Measurements from ENCODE around the gene KLF14.

KLF14 gene

DNA sequence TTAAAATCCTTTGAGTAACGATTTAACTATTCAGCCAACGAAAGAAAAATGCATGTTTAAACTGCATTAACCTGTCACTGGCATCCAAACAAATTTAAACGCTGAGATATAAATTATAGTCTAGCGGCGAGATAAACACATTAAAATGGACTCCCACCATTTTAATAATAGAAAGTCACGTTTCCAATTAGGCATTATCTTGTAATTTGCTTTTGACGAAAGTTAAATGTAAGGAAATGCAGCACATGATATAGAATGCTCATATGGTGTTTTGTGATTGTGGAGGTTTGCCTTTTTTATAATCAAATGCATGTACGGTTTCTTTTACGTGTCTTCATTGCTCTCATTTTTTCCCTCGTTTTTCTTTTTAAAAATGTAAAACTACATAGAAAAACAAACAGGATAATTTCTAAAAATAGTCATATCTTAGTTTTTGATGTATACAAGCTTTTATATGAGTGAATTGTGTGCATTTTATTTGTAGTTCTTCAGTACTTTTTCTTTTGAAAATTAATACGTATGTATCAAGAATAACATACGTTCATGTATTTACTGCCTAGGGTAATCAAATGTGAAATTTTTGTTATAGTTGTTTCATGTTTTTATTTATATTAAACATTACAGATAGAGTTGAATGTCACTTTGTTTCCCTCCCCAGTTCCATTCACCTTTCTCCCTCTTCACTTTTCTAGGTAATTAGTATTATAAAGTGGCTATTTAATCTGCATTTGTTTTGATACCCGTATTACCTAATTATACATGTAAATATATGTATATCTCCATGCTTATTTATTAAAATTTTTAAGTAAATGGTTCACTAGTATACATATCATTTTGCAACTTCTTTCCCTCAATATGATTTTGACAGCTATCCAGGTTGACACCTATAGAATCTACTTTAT lies 1.1 kb upstream of the KLF14 start:
- peak overlapping the region; percentile 50 for H3K27ac Mint-ChIP-seq
- peaks cover 68% of the 10 kb centered on the region for H3K27me3 Mint-ChIP-seq
- DNase-seq = no peak
- peaks cover 5% of the 10 kb centered on the region for H3K36me3 Mint-ChIP-seq (ENCODE audit: low read depth)
- peaks cover 12% of the 10 kb centered on the region for H3K4me1 Mint-ChIP-seq (ENCODE audit: low read depth)
- H3K4me3 Mint-ChIP-seq = peak overlapping the region; percentile 79
- H3K9me3 Mint-ChIP-seq = peaks cover 5% of the 10 kb centered on the region

DNA sequence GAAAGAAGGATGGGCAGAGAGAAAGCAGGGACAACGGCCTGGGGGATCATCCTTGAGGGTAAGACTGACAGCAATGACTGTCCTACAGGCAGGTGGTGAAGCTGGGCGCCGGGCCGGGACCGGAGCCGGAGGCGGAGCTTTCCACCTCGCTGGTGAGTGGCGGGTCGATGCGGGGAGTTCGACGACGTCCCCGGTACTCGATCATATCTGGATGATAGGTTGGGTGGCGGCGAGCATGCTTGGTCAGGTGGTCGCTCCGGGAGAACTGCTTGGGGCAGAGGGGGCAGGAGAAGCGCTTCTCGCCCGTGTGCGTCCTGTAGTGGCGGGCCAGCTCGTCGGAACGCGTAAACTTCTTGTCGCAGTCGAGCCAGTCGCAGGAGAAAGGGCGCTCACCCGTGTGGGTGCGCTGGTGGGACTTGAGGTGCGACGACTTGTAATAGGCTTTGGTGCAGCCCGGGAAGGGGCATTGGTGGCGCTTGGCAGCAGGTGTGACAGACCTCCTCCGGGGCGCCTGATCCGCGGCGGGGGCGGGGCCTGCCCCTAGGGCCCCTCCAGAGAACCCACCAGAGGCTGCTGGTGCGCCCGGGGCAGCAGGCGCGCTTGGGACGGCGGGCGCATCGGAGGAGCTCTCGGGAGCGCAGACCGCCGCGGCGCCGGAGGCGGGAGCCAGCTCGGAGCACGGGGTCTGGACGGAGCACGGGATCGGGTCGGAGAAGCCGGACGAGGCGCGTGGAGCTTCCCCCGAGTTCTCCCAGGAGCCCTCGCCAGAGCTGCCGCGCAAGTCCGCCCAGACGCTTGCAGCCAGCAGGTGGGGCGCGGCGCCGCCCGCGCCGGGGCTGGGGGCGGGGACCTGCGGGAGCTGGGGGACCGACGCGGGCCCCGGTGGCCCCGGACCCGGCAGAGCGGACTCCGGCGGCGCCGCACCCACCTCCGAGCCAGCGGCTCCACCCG lies 752 bp downstream of the KLF14 start:
- peak; percentile 58 for DNase-seq
- H3K4me3 Mint-ChIP-seq = peak overlapping the region; percentile 61
- H3K27ac Mint-ChIP-seq = no peak overlapping the region
- H3K4me1 Mint-ChIP-seq (ENCODE audit: low read depth) = peaks cover 12% of the 10 kb centered on the region
- peaks cover 5% of the 10 kb centered on the region for H3K36me3 Mint-ChIP-seq (ENCODE audit: low read depth)
- H3K27me3 Mint-ChIP-seq = peaks cover 80% of the 10 kb centered on the region
- peaks cover 5% of the 10 kb centered on the region for H3K9me3 Mint-ChIP-seq

DNA sequence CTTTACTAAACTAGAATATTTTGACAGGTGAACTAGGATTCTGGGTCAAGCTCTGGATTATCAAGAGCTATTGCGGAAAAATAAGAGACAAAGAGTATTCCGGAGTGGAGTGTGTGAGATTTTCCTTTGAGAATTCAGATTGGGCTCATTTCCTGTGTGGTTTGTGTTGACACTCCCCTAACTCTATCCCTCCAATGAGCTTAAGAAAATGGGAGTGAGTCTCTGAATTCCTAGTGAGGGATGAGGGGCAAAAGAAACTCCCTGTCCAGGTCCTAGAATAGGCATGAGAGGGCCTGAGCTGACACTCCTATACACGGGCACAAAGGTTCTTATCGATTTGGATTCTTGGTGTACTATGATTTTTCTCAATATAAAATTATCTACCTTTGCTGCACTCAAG lies 10.2 kb downstream of the KLF14 start:
- peaks cover 36% of the 10 kb centered on the region for H3K27me3 Mint-ChIP-seq
- H3K4me1 Mint-ChIP-seq (ENCODE audit: low read depth) = no peaks in the 10 kb centered on the region
- H3K9me3 Mint-ChIP-seq = no peaks in the 10 kb centered on the region
- no peak overlapping the region for H3K4me3 Mint-ChIP-seq
- DNase-seq = no peak
- H3K36me3 Mint-ChIP-seq (ENCODE audit: low read depth) = no peaks in the 10 kb centered on the region
- no peak overlapping the region for H3K27ac Mint-ChIP-seq

DNA sequence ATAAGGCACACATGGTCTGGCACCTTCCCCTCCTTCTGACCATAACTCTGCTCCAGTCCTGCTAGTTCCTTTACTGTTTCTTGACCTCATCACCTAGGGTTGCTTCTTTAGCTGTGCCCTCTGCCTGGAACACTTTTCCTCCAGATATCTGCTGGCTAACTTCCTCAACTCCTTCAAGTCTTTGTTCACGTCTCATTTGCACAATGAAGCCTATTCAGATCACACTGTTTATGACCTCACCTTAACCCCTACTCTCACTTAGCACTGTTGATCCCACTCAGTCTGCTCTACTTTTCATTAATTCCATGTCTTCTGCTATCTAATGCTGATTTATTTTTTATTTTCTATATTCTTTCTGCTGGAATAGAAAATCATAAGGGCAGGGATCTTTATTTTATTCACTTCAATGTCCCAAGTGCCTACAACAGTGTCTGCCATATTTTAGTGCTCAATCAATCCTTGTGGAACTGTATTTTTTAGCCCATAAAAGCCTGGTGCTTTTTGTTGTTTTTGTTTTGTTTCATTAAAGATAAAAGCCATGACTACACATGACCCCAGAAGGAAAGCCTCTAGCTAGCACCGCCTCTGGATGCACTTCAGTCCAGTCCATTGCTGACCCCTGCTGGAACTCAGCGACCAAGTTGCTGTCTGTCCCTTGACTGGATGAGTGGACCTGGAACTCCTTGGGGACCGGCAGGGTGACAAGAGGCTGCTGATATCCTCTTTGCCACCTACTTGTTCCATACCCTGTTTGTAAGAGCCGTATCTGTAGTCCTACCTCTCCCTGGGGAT lies 12.3 kb downstream of the KLF14 start:
- H3K27me3 Mint-ChIP-seq = peaks cover 23% of the 10 kb centered on the region
- no peaks in the 10 kb centered on the region for H3K36me3 Mint-ChIP-seq (ENCODE audit: low read depth)
- DNase-seq = peak; percentile 30
- H3K4me1 Mint-ChIP-seq (ENCODE audit: low read depth) = no peaks in the 10 kb centered on the region
- H3K9me3 Mint-ChIP-seq = no peaks in the 10 kb centered on the region
- H3K27ac Mint-ChIP-seq = no peak overlapping the region
- no peak overlapping the region for H3K4me3 Mint-ChIP-seq

DNA sequence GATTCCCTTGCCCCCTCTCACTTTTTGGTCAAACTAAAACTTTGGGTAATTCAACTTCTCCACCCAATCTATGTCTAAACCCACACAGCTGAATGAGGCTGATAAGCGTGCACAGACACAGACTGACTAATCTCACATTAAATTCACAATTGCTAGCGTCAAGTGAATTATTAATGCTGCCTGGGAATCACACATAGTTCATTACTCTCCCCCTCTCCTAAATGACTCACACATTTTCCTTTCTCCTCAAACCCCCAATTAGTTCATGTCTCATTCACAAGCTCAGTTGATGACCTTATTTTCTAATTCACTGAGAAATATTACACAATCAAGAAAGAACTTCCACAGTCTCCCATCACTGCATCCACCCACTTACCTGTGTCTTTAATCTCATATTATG lies 14.5 kb downstream of the KLF14 start:
- H3K4me1 Mint-ChIP-seq (ENCODE audit: low read depth) = no peaks in the 10 kb centered on the region
- H3K36me3 Mint-ChIP-seq (ENCODE audit: low read depth) = no peaks in the 10 kb centered on the region
- H3K27me3 Mint-ChIP-seq = peaks cover 18% of the 10 kb centered on the region
- H3K9me3 Mint-ChIP-seq = no peaks in the 10 kb centered on the region
- DNase-seq = no peak
- H3K4me3 Mint-ChIP-seq = no peak overlapping the region
- H3K27ac Mint-ChIP-seq = no peak overlapping the region

DNA sequence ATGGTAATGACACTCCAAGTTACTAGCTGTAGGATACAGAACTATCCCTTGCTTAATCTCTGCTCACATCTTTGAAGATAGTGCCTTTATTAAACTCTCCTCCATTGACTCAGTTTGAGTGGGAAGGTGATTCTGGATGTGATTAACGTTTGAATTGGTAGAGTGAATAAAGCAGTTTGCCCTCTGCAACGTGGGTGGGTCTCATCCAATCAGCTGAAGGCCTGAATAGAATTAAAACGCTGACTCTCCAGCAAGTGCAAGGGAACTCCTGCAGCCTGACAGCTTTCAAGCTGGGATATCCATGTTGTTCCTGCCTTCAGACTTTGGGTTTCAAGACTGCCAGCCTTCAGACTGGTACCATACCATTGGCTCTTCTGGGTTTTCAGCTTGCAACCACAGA lies 21.6 kb downstream of the KLF14 start:
- Mint-ChIP-seq H3K36me3 (ENCODE audit: low read depth) (no peaks in the 10 kb centered on the region), H3K4me1 (ENCODE audit: low read depth) (no peaks in the 10 kb centered on the region), H3K27ac (no peak overlapping the region), H3K4me3 (no peak overlapping the region), H3K9me3 (no peaks in the 10 kb centered on the region), H3K27me3 (peaks cover 32% of the 10 kb centered on the region)
- DNase-seq = no peak

DNA sequence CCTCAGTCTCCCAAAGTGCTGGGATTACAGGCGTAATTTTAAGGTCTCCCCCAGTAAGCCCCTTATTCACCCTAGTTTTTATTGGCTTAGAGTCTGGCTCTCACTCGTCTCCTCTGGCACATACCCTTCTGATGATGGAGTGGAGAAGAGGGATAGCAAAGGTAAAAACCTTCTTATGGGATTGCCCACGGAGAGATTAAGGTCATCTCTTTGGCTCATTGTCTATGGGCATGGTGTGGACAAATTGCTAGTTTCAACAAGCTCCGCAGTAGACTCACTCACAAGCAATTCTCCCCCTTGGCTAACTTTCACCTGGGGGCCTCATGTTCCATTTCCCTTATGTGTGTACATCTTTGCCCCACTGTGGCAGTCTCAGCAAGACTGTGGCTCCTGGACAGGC lies 25.2 kb downstream of the KLF14 start:
- Mint-ChIP-seq H3K27me3 (peaks cover 43% of the 10 kb centered on the region), H3K4me3 (no peak overlapping the region)

DNA sequence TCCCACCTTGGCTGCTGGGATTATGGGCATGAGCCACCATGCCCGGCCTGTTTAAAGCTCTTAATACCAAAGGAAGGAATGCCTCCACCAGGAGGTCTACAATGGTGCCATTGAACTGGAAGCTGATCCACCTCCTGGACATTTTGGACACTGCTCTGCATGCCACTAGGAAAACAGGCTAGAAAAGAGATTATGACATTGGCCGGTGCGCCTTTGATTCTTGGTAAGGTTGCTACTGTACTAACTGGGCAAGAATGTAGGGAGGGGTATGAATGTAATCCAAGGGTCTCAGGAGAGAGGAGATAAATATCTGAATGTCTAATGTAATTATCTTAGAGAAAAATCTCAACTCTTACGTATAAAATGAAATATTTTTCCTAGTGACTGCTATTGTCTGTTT lies 26.0 kb downstream of the KLF14 start:
- H3K36me3 Mint-ChIP-seq (ENCODE audit: low read depth) = no peaks in the 10 kb centered on the region
- H3K4me1 Mint-ChIP-seq (ENCODE audit: low read depth) = no peaks in the 10 kb centered on the region
- DNase-seq = no peak
- no peak overlapping the region for H3K4me3 Mint-ChIP-seq
- H3K27ac Mint-ChIP-seq = no peak overlapping the region
- peaks cover 41% of the 10 kb centered on the region for H3K27me3 Mint-ChIP-seq
- H3K9me3 Mint-ChIP-seq = peaks cover 6% of the 10 kb centered on the region

More for the DNA sequence above, 25.2 kb downstream of the KLF14 start:
- H3K9me3 Mint-ChIP-seq = peaks cover 6% of the 10 kb centered on the region
- no peak for DNase-seq
- H3K36me3 Mint-ChIP-seq (ENCODE audit: low read depth) = no peaks in the 10 kb centered on the region
- no peak overlapping the region for H3K27ac Mint-ChIP-seq
- no peaks in the 10 kb centered on the region for H3K4me1 Mint-ChIP-seq (ENCODE audit: low read depth)

DNA sequence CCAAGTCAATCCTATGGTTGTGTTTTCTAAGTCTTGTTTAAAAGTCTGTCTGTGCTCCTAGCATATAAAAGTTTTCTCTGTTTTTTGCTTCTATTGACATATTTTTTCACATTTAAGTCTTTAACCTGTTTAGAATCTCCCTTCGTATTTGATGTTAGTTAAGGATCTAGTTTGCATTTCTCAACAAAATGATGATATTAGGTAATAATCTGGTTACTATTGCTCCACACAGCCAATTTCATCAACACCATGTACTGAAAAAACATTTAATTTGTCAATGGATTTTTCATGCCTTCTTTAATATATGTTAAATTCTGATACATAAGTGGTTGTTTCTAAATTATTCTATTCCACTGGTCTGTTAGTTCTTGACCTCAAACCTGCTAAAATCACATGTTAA lies 30.2 kb downstream of the KLF14 start:
- Mint-ChIP-seq H3K4me3 (no peak overlapping the region), H3K36me3 (ENCODE audit: low read depth) (no peaks in the 10 kb centered on the region), H3K9me3 (peaks cover 7% of the 10 kb centered on the region), H3K4me1 (ENCODE audit: low read depth) (no peaks in the 10 kb centered on the region), H3K27ac (no peak overlapping the region), H3K27me3 (peaks cover 27% of the 10 kb centered on the region)
- no peak for DNase-seq

DNA sequence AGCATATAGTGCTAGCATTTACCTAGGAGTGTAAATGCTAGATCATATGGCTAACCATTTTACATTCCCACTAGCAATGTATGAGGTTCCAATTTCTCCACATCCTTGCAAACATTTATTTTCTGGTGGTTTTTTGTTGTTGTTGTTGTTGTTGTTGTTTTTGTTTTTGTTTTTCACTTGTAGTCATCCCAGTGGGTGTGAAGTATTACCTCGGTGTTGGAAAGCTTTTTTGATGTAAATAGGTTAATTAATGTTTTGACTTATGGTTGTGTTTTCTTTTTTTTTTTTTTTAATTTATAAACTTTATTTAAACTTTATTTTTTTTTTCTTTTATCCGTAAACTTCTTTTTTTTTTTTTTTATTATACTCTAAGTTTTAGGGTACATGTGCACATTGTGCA lies 32.4 kb downstream of the KLF14 start:
- no peak overlapping the region for H3K4me3 Mint-ChIP-seq
- peaks cover 11% of the 10 kb centered on the region for H3K27me3 Mint-ChIP-seq
- H3K4me1 Mint-ChIP-seq (ENCODE audit: low read depth) = no peaks in the 10 kb centered on the region
- no peaks in the 10 kb centered on the region for H3K36me3 Mint-ChIP-seq (ENCODE audit: low read depth)
- H3K9me3 Mint-ChIP-seq = peaks cover 4% of the 10 kb centered on the region
- H3K27ac Mint-ChIP-seq = no peak overlapping the region
- no peak for DNase-seq

DNA sequence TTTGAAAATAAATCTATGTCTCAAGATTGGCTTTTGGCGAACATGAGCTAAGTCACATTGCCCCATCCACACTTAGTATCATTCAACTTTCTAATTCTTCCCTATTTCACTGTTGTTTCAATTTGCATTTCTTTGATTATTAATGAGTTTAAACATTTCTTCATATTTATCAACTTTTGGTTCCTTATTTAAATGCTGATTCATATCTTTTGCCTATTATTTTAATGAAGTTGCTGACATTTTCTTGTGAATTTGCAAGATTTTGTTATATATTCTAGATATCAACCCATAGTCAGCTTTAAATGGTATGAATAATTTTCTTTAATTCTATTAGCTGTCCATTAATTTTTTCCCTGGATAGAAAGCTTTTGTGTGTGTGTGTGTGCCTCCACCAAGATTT lies 33.2 kb downstream of the KLF14 start:
- H3K4me1 Mint-ChIP-seq (ENCODE audit: low read depth) = no peaks in the 10 kb centered on the region
- H3K36me3 Mint-ChIP-seq (ENCODE audit: low read depth) = no peaks in the 10 kb centered on the region
- no peak overlapping the region for H3K27ac Mint-ChIP-seq
- no peak for DNase-seq
- peaks cover 2% of the 10 kb centered on the region for H3K9me3 Mint-ChIP-seq
- H3K4me3 Mint-ChIP-seq = no peak overlapping the region
- H3K27me3 Mint-ChIP-seq = peaks cover 3% of the 10 kb centered on the region

DNA sequence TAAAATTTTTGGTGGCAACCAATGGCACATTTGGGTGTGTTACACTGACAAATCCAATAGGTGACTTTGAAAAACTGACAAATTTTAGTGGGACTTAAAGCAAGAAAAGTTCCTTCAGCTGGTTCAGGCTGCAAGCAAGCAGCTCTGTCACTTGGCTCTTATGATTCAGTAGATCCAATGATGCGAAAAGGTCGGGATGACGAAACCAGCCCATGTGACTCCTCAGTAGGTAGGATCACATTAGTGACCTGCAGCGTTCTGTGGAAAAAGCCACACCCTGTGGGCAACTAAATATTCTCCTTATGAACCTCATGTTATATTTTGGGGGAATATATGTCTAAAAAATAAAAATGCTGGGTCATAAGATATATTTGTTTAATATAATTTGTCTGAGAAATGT lies 34.3 kb downstream of the KLF14 start:
- DNase-seq = no peak
- Mint-ChIP-seq H3K27ac (no peak overlapping the region), H3K27me3 (peaks cover 3% of the 10 kb centered on the region), H3K4me1 (ENCODE audit: low read depth) (no peaks in the 10 kb centered on the region), H3K36me3 (ENCODE audit: low read depth) (no peaks in the 10 kb centered on the region), H3K9me3 (peaks cover 2% of the 10 kb centered on the region), H3K4me3 (no peak overlapping the region)

DNA sequence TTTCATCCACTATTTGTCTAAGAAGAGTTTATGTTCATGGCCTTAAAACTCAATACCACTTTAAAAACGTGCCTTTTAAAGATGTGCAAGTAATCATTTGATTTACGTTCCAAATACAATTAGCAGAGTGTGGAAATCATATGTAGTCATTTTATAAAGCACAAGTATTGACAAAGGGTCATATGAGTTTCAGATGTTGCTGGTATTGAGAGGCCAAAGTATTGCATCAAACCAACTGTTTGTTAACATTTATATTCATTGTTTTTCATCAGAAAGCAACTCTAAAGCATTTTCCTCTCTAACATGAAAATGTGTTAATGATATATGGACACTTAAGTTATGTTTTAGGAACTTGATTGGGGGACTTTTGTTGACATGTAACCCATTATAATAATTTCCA lies 36.2 kb downstream of the KLF14 start:
- no peaks in the 10 kb centered on the region for H3K27me3 Mint-ChIP-seq
- no peaks in the 10 kb centered on the region for H3K4me1 Mint-ChIP-seq (ENCODE audit: low read depth)
- no peak for DNase-seq
- H3K4me3 Mint-ChIP-seq = no peak overlapping the region
- peaks cover 2% of the 10 kb centered on the region for H3K9me3 Mint-ChIP-seq
- no peaks in the 10 kb centered on the region for H3K36me3 Mint-ChIP-seq (ENCODE audit: low read depth)
- H3K27ac Mint-ChIP-seq = no peak overlapping the region

DNA sequence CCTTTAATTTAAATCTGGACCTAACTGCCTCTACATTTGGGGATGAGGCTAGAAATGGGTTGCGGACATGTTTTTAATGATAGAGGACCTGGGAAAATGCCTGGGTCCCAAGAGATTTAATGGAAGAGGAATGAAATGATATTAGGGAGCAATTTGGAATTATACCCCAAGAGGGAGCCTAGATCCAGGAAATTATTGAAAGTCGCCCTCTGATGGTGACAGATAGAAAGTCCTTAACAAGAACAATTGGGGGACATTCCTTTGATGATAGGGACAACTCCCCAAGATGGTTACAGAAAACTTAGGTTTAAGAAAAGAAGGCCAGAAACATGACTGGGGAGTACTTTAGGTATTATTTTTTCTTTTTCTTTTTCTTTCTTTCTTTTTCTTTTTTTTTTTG lies 38.2 kb downstream of the KLF14 start:
- no peak overlapping the region for H3K27ac Mint-ChIP-seq
- peaks cover 14% of the 10 kb centered on the region for H3K9me3 Mint-ChIP-seq
- no peak for DNase-seq
- no peaks in the 10 kb centered on the region for H3K27me3 Mint-ChIP-seq
- H3K4me3 Mint-ChIP-seq = no peak overlapping the region
- H3K4me1 Mint-ChIP-seq (ENCODE audit: low read depth) = no peaks in the 10 kb centered on the region
- no peaks in the 10 kb centered on the region for H3K36me3 Mint-ChIP-seq (ENCODE audit: low read depth)

Data from activated T-cell treated with anti-CD3 and anti-CD28 coated beads, Interleukin-2, amount 50 U/mL, for 24 hours (primary cell).